Activated CD8-positive, alpha-beta memory T cell treated with anti-CD3 and anti-CD28 coated beads, Interleukin-2, amount 50 U/mL, for 1 hour (primary cell): ENCODE results near the gene DPP7.

ENCODE experiments used
- DNase-seq: peaks from one replicate; pipeline ENCODE4 v3.0.0-alpha.2; 2020; ENCODE audit errors: extremely low read depth

DPP7 gene

DNA sequence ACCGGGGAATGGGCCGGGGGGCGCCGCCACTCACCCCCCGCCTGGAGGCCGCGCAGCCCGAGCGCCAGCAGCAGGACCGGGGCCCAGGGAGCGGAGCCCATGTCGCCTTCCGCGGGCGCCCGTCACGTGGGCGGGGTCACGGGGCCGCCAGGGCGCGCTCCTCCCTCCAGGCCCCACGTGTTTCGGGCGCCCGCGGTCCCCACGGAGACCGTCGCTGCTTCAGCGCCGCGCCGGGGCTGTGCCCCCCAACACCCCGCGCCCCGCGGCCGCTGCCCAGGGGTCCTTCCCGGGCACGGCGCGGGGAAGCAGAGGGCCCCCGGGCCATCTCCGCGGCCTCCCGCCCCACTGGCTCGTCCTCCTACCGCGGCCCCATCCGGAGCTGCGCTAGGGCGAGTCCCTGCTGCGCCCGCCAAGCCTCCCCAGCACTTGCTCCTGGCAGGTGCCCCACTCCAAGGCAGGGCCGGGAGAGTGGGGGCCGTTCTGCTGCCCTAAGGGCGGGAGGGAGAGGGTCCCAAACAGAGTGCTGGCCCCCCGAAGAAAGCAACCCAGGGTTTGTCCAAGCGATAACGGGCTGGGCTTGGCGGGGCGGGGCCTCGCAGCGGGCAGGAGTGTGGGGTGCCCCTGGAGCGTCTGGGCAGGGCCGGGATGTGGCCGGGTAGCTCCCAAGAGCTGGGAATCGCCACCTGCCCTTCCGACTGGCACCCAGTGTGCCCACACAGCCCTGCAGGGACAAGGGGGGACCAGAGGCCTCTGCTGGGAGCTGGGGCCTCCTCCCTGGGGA lies at the start of gene DPP7:
DPP7 (minus strand) TSS at position 121 of the 781 bp plus-strand sequence; CDS start at position 101, 20 bp downstream.
- DNase-seq = no peak

DNA sequence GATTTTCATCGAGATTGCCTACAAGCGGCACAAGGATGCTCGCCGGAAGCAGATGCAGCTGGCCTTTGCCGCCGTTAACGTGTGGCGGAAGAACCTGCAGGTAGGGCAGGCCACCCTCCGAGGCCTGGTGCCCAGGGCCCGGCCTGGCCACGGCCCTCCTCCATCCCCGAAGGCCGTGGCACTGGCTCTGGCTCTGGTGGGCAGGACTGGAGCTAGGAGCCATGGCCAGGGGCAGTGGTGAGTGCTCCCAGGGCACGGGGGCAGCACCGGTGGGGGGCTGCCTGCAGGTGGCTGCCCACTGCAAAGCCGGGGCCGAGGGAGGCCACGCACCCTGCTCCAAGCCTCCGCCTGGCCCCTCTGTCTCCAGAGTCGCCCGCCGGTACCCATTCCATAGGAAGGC lies 49.3 kb upstream of the DPP7 start:
- DNase-seq = no peak

DNA sequence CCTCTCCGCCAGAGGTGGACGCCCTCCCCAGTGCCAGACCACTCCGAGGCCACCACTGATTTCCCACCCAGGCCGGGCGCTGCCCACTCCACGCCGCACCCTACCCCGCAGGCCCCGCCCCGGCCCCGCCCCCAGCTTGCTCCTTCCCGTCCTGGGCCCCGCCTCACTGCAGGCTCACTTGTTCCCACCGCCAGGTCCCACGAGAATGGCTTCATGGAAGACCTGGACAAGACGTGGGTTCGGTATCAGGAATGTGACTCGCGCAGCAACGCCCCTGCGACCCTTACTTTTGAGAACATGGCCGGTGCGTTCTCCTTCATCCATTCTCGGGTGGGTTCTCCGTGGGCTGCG lies 48.8 kb upstream of the DPP7 start:
- DNase-seq = no peak

DNA sequence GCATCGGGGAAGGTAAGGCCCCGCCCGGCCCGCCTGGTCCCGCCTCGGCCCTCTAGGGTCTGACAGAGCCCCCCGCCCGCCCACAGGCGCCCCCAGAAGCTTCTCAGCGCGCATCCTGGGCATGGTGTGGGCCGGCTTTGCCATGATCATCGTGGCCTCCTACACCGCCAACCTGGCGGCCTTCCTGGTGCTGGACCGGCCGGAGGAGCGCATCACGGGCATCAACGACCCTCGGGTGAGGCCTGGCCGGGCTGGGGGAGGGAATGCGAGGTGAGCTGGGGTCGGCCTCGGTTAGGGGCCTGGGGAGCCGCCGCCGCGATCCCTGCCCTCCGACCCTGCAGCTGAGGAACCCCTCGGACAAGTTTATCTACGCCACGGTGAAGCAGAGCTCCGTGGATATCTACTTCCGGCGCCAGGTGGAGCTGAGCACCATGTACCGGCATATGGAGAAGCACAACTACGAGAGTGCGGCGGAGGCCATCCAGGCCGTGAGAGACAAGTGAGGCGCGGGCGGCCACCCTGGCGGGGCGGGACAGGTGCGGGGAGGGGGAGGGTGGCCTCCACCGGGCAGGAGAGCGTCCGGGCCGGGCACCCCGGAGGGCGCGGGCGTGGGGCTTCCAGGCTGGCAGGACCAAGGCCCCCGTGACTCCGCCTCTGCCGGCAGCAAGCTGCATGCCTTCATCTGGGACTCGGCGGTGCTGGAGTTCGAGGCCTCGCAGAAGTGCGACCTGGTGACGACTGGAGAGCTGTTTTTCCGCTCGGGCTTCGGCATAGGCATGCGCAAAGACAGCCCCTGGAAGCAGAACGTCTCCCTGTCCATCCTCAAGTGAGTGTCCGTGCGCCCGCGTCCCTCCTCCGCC lies 48.2 kb upstream of the DPP7 start:
- no peak for DNase-seq

DNA sequence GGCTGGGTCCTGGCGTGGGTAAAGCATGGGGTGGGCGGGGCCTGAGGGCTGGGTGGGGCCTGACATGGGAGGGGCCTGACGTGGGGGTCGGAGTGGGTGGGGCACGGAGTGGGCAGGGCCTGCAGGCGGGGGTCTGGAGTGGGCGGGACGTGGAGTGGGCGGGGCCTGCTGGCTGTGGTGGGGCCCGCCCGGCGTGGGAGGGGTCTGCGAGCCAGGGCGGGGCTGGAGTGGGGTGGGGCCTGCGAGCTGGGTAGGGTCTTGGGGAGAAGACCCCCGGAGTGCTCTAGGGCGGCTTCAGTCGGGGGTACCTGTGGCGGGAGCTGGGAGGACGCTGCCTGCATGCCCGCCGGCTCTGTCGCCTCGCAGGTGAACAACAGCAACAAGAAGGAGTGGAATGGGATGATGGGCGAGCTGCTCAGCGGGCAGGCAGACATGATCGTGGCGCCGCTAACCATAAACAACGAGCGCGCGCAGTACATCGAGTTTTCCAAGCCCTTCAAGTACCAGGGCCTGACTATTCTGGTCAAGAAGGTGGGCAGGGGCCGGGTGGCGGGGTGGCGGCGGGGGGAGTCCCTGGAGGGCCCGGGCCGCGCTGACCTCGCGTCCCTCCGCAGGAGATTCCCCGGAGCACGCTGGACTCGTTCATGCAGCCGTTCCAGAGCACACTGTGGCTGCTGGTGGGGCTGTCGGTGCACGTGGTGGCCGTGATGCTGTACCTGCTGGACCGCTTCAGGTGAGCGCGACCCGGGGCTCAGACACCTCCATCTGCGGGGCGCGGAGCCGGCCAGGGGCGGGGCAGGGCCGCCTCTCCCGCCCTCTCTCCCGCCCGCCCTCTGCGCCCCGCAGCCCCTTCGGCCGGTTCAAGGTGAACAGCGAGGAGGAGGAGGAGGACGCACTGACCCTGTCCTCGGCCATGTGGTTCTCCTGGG lies 47.3 kb upstream of the DPP7 start:
- DNase-seq = no peak

DNA sequence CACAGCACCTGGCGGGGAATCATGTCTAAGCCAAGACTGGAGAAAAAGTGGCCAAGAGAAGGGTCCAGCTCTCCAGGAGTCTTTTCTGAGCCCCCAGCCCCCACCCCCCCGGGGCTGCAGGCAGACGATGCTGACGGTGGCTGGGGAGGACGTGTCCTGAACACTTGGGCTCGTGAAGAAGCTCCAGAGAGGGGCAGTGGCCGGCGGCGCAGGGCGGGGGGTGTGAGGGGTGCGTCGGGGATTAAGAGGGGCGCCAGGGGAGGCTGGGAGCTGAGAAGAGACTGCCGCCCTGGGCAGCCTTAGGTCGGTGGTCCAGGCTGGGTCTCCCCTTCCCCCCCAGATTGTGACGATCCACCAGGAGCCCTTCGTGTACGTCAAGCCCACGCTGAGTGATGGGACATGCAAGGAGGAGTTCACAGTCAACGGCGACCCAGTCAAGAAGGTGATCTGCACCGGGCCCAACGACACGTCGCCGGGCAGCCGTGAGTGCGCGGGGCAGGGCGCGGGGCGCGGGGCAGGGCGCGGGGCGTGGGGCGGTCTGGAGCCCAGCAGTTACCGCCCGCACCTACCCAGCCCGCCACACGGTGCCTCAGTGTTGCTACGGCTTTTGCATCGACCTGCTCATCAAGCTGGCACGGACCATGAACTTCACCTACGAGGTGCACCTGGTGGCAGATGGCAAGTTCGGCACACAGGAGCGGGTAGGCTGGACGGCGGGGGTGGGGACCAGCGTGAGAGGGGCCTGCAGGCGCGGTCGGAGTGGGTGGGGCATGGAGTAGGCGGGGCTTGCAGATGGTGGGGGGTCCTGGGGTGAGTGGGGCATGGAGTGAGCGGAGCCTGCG lies 46.4 kb upstream of the DPP7 start:
- no peak for DNase-seq

DNA sequence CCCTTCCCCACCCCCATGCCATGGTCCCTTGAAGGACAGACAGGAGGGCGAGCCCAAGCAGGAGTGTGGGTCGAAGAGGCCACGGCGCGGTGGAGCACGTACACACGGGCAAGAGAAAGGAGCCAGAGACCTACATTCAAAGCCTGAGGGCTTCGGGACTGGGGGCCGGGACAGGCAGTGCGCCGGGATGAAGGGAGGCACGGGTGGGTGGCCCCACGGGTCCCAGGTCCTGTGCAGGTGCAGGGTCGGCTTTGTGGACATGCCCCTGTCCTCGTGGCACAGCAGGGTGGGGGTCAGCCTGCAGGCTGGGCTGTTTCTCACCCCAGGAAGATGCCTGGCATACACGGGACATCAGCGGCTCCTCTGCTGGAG lies 45.5 kb upstream of the DPP7 start:
- DNase-seq = no peak

DNA sequence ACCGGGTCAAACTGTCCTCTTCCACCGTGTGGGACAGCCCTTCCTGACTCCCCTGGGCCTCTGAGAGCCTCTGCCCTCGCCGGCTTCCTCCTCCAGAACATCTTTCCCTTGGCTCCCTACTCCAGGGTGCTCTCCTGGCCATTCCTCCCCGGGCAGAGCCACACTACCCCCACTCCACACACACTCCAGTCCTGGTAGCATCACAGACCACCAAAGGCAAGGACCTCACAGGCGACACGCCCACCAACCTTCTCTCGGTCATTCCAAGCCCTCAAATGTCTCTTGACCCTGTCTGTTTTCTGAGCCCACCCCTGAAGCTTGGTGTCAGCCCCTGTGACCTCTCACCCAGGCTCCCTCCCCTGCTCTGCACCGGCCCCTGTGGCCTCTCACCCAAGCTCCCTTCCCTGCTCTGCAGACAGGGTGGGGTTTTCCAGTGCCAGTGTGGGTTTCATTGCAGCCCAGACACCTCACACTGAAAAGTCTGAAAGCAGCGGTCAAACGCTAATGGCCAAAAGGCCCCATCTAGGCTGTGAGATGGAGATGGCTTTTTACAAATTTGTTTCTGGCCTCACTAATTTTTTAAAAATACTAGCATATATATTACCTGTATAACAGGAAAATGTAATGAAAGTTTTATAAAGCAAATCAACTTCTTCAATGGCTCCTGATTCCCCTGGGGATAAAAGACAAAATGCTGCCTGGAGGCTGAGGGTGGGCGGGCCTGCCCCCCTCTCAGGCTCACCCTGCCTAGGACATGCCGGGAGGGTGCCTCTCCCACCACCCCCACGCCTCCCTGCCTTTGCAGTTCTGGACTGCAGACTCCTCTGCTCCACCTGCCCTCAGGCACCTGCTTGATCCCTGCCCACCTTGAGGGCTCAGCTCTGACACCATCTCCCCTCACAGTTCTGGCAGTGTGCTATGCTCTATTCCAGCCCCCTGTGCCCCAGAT lies 44.8 kb upstream of the DPP7 start:
- DNase-seq = no peak

DNA sequence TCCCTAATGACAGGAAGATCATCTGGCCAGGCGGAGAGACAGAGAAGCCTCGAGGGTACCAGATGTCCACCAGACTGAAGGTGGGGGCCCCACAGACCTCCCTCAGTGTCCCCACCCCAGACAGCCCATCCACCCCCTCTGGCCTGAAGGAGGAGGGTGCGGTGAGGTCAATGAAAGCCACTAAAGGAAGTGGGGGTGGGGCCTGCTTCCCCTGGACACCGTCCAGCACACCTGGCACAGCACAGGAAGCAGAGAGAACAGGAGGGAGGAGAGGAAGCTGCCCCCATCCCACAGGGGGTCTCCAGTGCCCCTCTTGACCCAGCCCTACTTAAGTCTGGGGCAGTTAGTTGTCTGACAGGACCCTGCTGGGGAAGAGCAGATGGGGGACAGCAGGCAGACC lies 44.1 kb upstream of the DPP7 start:
- DNase-seq = no peak

DNA sequence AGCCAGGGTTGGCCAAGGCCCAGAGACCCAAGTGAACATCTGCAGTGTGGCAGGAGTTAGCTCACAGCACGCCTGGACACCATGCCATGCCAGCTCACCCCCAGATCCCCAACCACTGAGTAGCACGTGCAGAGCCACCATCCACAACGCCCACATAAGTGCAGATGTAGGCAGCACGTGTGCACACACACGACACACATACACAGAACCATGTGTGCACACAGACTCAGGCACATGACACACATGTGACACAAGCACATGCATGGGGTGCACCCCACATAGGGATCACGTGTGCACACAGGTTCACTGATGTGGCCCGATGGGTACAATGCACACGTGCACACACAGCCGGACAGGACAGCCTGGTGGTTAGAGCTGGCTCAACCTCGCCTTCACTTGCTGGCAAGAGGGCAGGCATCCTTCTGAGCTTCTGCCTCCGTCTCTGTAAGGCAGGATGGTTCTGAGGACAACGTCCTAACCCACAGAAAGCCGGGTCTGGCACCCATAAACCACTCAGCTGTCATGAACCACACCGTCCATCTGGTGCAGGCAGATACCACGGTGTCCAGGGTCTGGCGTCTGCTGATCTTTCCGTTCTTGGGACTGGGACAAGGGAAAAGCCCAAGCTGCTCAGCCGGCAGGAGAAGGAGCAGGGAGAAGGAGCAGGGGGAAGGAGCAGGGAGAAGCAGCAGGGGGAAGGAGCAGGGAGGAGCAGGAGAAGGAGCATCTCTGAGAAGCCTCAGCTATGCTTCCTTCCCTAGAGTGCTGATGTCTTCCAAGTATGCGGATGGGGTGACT lies 43.3 kb upstream of the DPP7 start:
- no peak for DNase-seq

DNA sequence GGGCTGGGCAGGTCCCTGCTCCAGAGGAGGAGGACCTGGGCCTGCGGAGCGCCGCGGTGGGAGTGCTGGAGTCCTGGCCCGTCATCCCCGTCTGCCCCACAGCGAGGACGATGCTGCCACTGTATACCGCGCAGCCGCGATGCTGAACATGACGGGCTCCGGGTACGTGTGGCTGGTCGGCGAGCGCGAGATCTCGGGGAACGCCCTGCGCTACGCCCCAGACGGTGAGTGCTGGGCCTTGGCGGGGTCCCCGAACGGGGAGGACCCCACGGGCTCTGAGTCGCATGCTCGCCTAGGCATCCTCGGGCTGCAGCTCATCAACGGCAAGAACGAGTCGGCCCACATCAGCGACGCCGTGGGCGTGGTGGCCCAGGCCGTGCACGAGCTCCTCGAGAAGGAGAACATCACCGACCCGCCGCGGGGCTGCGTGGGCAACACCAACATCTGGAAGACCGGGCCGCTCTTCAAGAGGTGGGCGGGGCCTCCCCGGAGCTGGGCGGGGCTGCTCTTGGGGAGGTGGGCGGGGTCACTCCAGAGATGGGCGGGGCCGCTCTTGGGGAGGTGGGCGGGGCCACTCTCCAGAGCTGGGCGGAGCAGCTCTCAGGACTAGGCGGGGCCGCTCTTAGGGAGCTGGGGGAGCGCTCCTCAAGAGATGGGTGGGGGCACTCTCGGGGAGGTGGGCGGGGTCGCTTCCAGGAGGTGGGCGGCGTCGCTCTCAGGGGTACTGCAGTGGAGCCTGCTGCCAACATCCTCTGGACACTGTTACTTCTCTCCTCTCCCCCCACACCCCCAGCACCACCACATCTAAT lies 42.2 kb upstream of the DPP7 start:
- no peak for DNase-seq

DNA sequence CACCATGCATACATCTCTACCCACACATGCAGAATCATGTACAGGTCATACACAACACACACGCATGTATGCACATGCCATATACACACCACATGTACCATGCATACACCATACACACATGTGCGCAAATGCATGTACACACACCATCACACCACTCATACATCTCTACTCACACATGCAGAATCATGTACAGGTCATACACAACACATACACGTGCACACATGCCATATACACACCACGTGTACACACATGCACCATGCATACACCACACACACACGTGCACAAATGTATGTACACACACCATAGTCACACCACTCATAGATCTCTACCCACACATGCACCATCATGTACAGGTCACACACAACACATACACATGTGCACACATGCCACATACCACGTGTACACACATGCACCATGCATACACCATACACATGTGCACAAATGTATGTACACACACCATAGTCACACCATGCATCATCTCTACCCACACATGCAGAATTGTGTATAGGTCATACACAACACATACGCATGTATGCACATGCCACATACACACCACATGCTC lies 38.4 kb upstream of the DPP7 start:
- DNase-seq = no peak

DNA sequence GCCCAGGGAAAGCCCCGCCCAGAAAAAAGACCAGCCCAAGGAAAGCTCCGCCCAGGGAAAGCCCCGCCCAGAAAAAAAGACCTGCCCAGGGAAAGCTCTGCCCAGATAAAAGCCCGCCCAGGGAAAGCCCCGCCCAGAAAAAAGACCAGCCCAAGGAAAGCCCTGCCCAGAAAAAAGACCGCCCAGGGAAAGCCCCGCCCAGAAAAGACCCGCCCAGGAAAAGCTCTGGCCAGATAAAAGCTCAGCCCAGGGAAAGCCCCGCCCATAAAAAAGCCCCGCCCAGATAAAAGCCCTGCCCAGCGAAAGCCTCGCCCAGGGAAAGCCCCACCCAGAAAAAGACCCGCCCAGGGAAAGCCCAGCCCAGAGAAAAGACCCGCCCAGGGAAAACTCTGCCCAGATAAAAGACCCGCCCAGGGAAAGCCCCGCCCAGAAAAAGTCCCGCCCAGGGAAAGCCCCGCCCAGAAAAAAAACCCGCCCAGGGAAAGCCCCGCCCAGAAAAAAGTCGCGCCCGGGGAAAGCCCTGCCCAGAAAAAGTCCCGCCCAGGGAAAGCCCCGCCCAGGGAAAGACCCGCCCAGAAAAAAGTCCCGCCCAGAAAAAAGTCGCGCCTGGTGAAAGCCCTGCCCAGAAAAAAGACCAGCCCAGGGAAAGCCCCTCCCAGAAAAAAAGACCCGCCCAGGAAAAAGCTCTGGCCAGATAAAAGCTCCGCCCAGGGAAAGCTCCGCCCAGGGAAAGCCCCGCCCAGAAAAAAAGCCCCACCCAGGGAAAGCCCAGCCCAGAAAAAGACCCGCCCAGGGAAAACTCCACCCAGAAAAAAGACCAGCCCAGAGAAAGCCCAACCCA lies 36.3 kb upstream of the DPP7 start:
- DNase-seq = no peak

DNA sequence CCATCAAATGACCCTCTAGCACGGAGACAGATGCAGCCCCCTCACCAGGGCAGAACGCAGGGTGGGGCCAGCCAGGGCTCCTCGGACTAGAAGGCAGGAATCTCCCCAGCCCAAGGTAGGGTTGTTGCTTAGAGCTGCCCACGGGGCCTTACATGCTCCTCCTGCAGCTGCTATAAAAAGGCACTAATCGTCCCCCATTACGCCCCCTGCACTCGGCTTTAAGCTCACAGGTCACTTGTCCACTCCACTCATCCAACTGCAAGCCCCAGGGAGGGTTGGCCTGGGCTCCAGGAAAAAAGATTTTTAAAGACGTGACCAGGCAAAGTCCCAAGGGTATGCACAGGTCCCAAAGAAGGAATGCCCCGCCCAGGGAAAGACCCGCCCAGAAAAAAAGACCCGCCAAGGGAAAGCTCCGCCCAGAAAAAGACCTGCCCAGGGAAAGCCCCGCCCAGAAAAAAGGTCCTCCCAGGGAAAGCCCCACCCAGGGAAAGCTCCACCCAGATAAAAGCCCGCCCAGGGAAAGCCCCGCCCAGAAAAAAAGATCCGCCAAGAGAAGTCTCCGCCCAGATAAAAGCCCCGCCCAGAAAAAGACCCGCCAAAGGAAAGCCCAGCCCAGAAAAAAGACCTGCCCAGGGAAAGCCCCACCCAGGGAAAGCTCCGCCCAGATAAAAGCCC lies 35.5 kb upstream of the DPP7 start:
- DNase-seq = no peak

DNA sequence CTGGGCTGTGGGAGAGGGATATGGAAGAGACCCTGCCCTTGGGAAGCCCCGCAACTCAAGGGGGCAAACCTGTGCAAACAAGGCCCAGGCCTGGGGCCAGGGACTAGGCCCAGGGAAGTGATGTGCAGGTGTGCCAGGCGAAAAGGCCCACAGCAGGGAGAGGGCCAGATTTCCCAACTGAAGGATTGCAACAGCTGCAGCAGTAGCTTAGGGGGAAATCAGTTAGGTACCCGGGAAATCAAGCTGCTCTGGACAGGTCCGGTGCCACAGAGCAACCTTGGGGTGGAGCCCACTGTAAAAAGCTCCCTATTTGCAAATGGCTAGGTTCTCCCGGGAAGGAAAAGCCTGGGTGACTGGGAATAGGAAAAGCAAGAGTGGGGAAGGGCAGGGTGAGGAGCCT lies 34.8 kb upstream of the DPP7 start:
- no peak for DNase-seq

DNA sequence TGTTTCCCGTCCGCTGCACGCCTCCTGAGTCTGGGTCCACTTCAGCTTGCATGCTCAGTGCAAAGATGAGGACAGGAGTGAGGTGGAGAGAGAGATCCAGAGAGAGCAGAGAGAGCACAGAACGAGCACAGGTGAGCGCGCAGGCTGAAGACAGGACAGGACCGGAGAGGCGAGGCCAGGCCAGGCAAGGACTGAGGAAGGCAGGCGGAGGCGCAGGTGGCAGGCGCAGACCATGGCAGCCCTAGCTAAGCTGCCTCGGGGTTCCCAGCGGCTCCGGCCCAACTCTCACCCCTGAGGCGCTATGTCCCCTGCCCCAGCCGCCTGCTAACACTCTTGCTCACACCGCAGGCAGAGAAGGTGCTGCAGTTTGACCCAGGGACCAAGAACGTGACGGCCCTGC lies 34.1 kb upstream of the DPP7 start:
- DNase-seq = no peak

DNA sequence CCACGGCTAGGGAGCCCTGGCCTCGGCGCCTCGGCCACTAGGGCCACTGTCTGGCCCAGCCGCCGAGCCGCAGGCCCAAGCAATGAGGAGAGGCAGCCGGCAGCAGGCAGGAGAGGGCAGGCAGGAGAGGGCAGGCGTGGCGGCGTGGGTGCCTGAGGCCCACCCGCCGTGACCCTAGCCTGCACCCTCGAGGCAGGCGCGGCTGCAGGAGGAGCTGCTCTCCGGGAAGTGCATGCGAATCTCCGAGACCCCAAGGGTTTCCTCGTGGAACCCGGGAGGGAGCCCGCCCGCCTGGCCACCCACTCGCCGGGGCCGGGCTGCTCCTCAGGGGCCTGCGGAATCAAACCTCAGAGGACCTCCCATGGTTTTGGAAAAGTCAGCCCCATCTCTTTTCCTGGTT lies 33.7 kb upstream of the DPP7 start:
- DNase-seq = no peak
